ENCODE results near the gene ZFYVE16. TPM values are rescaled to one million over a fixed set of nuclear protein-coding genes. Genes with fewer than 3 reads are reported as not detected.
"Not testable (repeated sequence)": the region's sequence is repeated elsewhere in the genome, so short reads cannot be mapped to it uniquely, and the experiment has no call there.

Gene ZFYVE16
- total and polyA plus RNA-seq, 5 donors: 20.1 to 50.9 (median 45.9) TPM

DNA sequence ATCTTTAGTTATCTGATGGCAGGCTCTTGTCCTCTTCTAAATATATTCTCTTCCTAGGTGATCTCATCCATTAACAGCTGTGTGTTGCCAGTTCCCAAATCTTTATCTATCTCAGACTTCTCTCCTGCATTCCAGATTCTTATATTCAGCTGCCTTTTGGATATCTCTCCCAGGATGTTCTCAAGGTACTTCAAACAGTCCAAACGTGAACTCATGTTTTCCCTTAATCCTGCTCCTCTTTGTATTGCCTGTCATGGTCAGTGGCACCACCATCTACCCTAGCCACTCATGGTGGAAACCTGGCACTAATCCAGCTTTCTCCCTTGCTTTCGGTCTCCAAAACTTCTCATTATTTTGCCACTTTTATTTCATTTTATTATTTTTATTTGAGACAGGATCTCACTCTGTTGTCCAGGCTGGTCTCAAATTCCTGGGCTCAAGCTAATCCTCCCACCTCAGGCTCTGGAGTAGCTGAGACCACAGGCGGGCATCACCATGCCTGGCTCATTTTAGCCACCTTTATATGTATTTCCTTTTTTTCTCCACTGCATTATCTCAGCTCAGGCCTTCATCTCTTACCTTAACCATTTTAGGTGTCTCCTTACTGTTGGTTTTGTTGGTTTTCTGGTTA, 3.8 kb downstream of the ZFYVE16 start:
- Histone ChIP-seq H3K27ac (ENCODE audit: low read length) (no peak overlapping the region), H3K27me3 (ENCODE audit: control insufficient read depth, insufficient read depth) (no peaks in the 10 kb centered on the region), H3K4me1 (ENCODE audit: control insufficient read depth, insufficient read depth, low read length) (no peaks in the 10 kb centered on the region), H3K9me3 (ENCODE audit: control insufficient read depth, low read length) (no peaks in the 10 kb centered on the region), H3K4me3 (ENCODE audit: low read length) (no peak overlapping the region)
- no peak for DNase-seq
- ATAC-seq: no peak
- 60% methylated on average over 3 of the region's 3 CpGs for WGBS
- intact Hi-C loops (cut with DNase I): no loop called here

DNA sequence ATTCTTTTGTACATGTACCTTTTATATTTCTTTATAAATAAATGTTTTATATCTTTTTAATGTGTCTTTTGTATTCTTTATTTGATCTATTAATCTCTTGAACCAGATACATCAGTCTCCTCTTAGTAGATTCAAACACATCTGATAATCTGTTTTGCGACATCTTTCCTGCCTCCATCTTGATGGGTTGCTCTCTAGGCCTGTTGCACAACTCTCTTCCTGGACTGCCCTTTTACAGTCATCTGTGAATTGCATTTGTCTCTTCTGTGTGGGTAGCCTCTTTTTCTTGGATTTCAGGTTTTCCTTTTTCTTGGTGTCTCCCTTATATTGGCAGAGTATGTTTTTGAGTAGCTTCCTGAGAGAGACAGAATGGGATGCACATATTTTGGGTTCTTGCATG, 6.2 kb downstream of the ZFYVE16 start:
- 86% methylated on average over 1 of the region's 1 CpG for WGBS
- no peak overlapping the region for H3K27ac ChIP-seq (ENCODE audit: low read length)
- intact Hi-C loops (cut with DNase I): no loop called here
- H3K27me3 ChIP-seq (ENCODE audit: control insufficient read depth, insufficient read depth): no peaks in the 10 kb centered on the region
- DNase-seq (no peak), ATAC-seq (no peak)
- H3K4me1 ChIP-seq (ENCODE audit: control insufficient read depth, insufficient read depth, low read length): no peaks in the 10 kb centered on the region
- no peak overlapping the region for H3K4me3 ChIP-seq (ENCODE audit: low read length)
- no peaks in the 10 kb centered on the region for H3K9me3 ChIP-seq (ENCODE audit: control insufficient read depth, low read length)

DNA sequence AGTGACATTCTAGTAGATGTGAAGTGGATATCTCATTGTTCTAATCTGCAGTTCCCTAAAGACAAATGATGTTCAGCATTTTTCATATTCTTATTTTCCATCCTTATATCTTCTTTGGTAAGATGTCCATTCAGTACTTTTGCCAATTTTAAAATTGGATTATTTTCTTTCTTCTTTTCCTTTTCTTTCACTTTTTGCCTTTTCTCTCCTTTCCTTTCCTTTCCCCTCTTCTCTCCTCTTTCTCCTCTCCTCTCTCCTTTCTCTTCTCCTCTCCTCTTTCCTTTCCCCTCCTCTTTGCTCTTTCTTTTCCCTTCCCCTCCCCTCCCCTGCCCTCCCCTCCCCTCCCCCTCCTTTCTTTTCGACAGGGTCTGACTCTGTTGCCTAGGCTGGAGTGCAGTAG, 10.1 kb downstream of the ZFYVE16 start:
- H3K4me3 ChIP-seq (ENCODE audit: low read length): no peak overlapping the region
- no peaks in the 10 kb centered on the region for H3K9me3 ChIP-seq (ENCODE audit: control insufficient read depth, low read length)
- DNase-seq (no peak), ATAC-seq (no peak)
- no peaks in the 10 kb centered on the region for H3K4me1 ChIP-seq (ENCODE audit: control insufficient read depth, insufficient read depth, low read length)
- intact Hi-C loops (cut with DNase I): no loop called here
- WGBS: 100% methylated on average over 1 of the region's 1 CpG
- H3K27me3 ChIP-seq (ENCODE audit: control insufficient read depth, insufficient read depth): no peaks in the 10 kb centered on the region
- no peak overlapping the region for H3K27ac ChIP-seq (ENCODE audit: low read length)

DNA sequence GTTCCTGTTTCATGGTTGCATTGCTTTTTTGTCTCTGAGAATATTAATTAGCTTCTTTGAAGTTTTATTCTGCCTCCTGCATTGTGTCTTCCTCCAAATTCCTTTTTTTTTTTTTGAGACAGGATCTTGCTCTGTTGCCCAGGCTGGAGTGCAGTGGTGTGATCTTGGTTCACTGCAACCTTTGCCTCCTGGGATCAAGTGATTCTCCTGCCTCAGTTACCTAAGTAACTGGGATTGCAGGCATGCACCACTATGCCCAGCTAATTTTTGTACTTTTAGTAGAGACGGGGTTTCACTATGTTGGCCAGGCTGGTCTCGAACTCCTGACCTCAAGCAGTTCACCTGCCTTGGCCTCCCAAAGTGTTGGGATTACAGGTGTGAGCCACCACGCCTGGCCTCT, 16.5 kb downstream of the ZFYVE16 start:
- H3K27ac ChIP-seq (ENCODE audit: low read length); ATAC-seq; intact Hi-C loops (cut with DNase I); H3K4me1 ChIP-seq (ENCODE audit: control insufficient read depth, insufficient read depth, low read length); H3K27me3 ChIP-seq (ENCODE audit: control insufficient read depth, insufficient read depth); DNase-seq; H3K9me3 ChIP-seq (ENCODE audit: control insufficient read depth, low read length); H3K4me3 ChIP-seq (ENCODE audit: low read length): not testable (repeated sequence)
- 96% methylated on average over 3 of the region's 3 CpGs for WGBS

DNA sequence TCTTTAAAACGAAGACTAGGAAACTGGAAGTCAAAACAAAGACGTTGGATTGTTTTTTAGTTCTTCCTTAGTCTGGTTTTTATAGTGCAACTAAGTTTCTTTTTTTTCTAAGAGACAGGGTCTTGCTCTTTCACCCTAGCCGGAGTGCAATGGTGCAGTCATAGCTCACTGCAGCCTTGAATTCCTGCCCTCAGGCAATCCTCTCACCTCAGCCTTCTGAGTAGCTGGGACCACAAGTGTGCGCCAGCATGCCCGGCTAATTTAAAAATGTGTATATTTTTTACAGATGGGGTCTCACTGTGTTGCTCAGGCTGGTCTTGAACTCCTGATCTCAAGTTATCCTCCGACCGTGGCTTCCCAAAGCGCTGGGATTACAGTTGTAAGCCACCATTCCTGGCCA, 27.6 kb downstream of the ZFYVE16 start:
- Histone ChIP-seq H3K27ac (ENCODE audit: low read length) (no peak overlapping the region), H3K4me1 (ENCODE audit: control insufficient read depth, insufficient read depth, low read length) (no peaks in the 10 kb centered on the region), H3K27me3 (ENCODE audit: control insufficient read depth, insufficient read depth) (no peaks in the 10 kb centered on the region), H3K9me3 (ENCODE audit: control insufficient read depth, low read length) (no peaks in the 10 kb centered on the region), H3K4me3 (ENCODE audit: low read length) (no peak overlapping the region)
- no peak for DNase-seq
- 94% methylated on average over 8 of the region's 8 CpGs for WGBS
- intact Hi-C loops (cut with DNase I): no loop called here
- ATAC-seq: no peak

GRCh38 chr5:80437326-80437725, 29.5 kb downstream of the ZFYVE16 start:
- Histone ChIP-seq H3K4me1 (ENCODE audit: control insufficient read depth, insufficient read depth, low read length) (no peaks in the 10 kb centered on the region), H3K9me3 (ENCODE audit: control insufficient read depth, low read length) (no peaks in the 10 kb centered on the region), H3K27ac (ENCODE audit: low read length) (no peak overlapping the region), H3K4me3 (ENCODE audit: low read length) (no peak overlapping the region), H3K27me3 (ENCODE audit: control insufficient read depth, insufficient read depth) (no peaks in the 10 kb centered on the region)
- ATAC-seq (no peak), DNase-seq (no peak)
- 87% methylated on average over 3 of the region's 3 CpGs for WGBS
- intact Hi-C loops (cut with DNase I): no loop called here

DNA sequence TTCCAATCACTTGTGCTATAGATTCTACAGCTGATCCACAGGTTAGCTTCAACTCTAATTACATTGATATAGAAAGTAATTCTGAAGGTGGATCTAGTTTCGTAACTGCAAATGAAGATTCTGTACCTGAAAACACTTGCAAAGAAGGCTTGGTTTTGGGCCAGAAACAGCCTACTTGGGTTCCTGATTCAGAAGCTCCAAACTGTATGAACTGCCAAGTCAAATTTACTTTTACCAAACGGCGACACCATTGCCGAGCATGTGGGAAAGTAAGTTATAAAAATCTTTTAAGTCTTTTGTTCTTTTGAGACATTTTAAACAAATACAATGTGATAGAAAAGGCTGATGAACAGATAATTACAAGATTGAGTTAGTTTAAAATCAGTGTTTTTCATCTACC, 30.9 kb downstream of the ZFYVE16 start:
- Histone ChIP-seq H3K9me3 (ENCODE audit: control insufficient read depth, low read length) (no peaks in the 10 kb centered on the region), H3K27me3 (ENCODE audit: control insufficient read depth, insufficient read depth) (no peaks in the 10 kb centered on the region), H3K4me3 (ENCODE audit: low read length) (no peak overlapping the region), H3K4me1 (ENCODE audit: control insufficient read depth, insufficient read depth, low read length) (no peaks in the 10 kb centered on the region), H3K27ac (ENCODE audit: low read length) (no peak overlapping the region)
- 95% methylated on average over 4 of the region's 4 CpGs for WGBS
- intact Hi-C loops (cut with DNase I): no loop called here
- ATAC-seq (no peak), DNase-seq (no peak)

DNA sequence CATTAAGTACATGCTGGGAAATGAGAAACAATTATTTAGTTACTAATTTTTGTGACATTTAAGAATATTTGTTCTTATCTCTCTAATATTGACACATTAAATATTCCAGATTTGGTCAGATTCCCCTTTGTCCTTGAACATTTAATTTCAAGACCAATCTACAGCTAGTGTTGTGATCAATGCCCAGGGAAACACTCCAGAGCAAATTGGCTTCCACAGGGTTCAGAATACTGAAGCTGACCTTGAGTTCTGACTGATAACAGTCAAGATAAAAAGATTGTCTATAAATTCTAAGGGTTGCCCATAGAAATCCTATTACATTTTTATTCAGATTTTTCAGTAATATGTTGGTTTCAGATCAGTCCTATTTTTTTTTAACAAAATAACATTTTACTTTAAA, 31.3 kb downstream of the ZFYVE16 start:
- no peaks in the 10 kb centered on the region for H3K27me3 ChIP-seq (ENCODE audit: control insufficient read depth, insufficient read depth)
- intact Hi-C loops (cut with DNase I): no loop called here
- H3K4me3 ChIP-seq (ENCODE audit: low read length): no peak overlapping the region
- DNase-seq (no peak), ATAC-seq (no peak)
- no peaks in the 10 kb centered on the region for H3K4me1 ChIP-seq (ENCODE audit: control insufficient read depth, insufficient read depth, low read length)
- H3K9me3 ChIP-seq (ENCODE audit: control insufficient read depth, low read length): no peaks in the 10 kb centered on the region
- no peak overlapping the region for H3K27ac ChIP-seq (ENCODE audit: low read length)

DNA sequence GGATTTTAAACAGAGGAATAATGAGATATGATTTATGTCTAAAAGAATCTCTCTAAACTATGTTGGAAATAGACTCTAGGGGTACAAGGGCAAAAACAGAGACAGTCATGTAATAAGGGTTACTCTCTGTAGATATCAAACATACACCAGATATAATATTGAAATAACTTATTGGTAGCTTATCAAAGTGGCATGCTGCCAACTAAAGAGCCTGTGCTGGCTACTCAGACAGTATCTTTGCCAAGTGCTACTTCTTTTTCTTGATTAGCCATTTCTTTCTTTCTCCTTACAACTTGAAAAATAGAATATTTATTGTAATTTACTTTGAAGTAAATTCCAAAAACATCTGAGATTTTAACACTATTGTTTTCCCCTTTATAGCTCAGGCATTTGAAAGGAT, 34.9 kb downstream of the ZFYVE16 start:
- H3K27ac ChIP-seq (ENCODE audit: low read length): no peak overlapping the region
- H3K27me3 ChIP-seq (ENCODE audit: control insufficient read depth, insufficient read depth): no peaks in the 10 kb centered on the region
- intact Hi-C loops (cut with DNase I): no loop called here
- no peaks in the 10 kb centered on the region for H3K4me1 ChIP-seq (ENCODE audit: control insufficient read depth, insufficient read depth, low read length)
- no peaks in the 10 kb centered on the region for H3K9me3 ChIP-seq (ENCODE audit: control insufficient read depth, low read length)
- ATAC-seq: no peak
- H3K4me3 ChIP-seq (ENCODE audit: low read length): no peak overlapping the region
- no peak for DNase-seq

GRCh38 chr5:80453366-80453765, 45.5 kb downstream of the ZFYVE16 start:
- intact Hi-C loops (cut with DNase I): no loop called here
- no peaks in the 10 kb centered on the region for H3K4me1 ChIP-seq (ENCODE audit: control insufficient read depth, insufficient read depth, low read length)
- WGBS: 64% methylated on average over 2 of the region's 2 CpGs

DNA sequence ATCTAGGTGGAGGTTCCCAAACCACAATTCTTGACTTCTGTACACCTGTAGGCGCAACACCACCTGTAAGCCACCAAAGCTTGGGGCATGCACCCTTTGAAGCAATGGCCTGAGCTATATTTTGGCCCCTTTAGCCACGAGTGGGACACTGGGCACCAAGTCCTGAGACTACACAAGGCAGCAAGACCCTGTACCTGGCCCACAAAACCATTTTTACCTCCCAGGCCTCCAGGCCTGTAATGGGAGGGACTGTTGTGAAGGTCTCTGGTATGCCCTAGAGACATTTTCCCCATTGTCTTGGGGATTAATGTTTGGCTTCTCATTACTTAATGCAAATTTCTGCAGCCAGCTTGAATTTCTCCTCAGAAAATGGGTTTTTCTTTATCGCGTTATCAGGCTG, 55.4 kb downstream of the ZFYVE16 start:
- Histone ChIP-seq H3K27ac (ENCODE audit: low read length) (no peak overlapping the region), H3K4me3 (ENCODE audit: low read length) (no peak overlapping the region), H3K27me3 (ENCODE audit: control insufficient read depth, insufficient read depth) (no peaks in the 10 kb centered on the region), H3K4me1 (ENCODE audit: control insufficient read depth, insufficient read depth, low read length) (no peaks in the 10 kb centered on the region), H3K9me3 (ENCODE audit: control insufficient read depth, low read length) (peaks cover 2% of the 10 kb centered on the region)
- WGBS: 98% methylated on average over 4 of the region's 4 CpGs
- ATAC-seq (no peak), DNase-seq (no peak)
- intact Hi-C loops (cut with DNase I): no loop called here

More at GRCh38 chr5:80453366-80453765, 45.5 kb downstream of the ZFYVE16 start:
- no peaks in the 10 kb centered on the region for H3K9me3 ChIP-seq (ENCODE audit: control insufficient read depth, low read length)
- H3K27me3 ChIP-seq (ENCODE audit: control insufficient read depth, insufficient read depth): no peaks in the 10 kb centered on the region
- no peak overlapping the region for H3K4me3 ChIP-seq (ENCODE audit: low read length)
- DNase-seq (no peak), ATAC-seq (no peak)
- H3K27ac ChIP-seq (ENCODE audit: low read length): no peak overlapping the region
